Activated CD4-positive, alpha-beta T cell treated with anti-CD3 and anti-CD28 coated beads for 1 hour (primary cell): ENCODE data around the gene PATZ1.

Source experiments
- DNase-seq: peaks from one replicate; pipeline ENCODE4 v3.0.0-alpha.2; 2020

PATZ1 gene

DNA sequence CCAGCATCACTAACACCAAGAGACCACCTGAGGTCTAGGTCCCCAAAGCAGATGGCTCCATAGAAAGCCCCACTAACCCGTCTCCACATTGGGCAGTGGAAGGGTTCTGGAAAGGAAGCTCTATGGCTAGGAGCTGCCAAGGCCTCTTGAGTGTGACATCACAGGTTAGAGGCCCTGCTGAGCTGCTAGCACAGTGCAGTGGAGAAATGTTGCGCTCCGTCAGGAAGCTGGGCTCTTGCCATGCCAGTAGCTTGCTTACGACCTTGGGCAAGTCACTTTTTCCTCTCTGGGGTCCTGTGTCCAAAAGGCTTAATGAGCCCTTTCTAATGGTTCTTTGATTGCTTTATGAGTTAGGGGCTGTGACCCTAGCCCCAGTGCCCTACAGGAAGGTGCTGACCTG is 64.4 kb downstream of the PATZ1 start:
- DNase-seq: no peak

DNA sequence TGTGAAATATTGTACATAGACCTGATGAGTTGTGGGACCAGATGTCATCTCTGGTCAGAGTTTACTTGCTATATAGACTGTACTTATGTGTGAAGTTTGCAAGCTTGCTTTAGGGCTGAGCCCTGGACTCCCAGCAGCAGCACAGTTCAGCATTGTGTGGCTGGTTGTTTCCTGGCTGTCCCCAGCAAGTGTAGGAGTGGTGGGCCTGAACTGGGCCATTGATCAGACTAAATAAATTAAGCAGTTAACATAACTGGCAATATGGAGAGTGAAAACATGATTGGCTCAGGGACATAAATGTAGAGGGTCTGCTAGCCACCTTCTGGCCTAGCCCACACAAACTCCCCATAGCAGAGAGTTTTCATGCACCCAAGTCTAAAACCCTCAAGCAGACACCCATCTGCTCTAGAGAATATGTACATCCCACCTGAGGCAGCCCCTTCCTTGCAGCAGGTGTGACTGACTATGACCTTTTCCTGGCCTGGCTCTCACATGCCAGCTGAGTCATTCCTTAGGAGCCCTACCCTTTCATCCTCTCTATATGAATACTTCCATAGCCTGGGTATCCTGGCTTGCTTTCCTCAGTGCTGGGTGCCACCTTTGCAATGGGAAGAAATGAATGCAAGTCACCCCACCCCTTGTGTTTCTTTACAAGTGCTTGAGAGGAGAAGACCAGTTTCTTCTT is 66.2 kb downstream of the PATZ1 start:
- no peak for DNase-seq

DNA sequence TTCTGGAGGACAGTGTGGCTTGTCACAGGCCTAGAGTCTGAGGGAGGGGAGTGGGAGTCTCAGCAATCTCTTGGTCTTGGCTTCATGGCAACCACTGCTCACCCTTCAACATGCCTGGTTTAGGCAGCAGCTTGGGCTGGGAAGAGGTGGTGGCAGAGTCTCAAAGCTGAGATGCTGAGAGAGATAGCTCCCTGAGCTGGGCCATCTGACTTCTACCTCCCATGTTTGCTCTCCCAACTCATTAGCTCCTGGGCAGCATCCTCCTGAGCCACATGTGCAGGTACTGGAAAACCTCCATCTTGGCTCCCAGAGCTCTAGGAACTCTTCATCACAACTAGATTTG is 66.8 kb downstream of the PATZ1 start:
- no peak for DNase-seq

DNA sequence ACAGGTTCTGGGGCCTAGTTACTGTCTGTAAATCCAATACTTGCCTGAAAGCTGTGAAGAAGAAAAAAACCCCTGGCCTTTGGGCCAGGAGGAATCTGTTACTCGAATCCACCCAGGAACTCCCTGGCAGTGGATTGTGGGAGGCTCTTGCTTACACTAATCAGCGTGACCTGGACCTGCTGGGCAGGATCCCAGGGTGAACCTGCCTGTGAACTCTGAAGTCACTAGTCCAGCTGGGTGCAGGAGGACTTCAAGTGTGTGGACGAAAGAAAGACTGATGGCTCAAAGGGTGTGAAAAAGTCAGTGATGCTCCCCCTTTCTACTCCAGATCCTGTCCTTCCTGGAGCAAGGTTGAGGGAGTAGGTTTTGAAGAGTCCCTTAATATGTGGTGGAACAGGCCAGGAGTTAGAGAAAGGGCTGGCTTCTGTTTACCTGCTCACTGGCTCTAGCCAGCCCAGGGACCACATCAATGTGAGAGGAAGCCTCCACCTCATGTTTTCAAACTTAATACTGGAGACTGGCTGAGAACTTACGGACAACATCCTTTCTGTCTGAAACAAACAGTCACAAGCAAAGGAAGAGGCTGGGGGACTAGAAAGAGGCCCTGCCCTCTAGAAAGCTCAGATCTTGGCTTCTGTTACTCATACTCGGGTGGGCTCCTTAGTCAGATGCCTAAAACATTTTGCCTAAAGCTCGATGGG is 67.4 kb downstream of the PATZ1 start:
- DNase-seq: no peak

DNA sequence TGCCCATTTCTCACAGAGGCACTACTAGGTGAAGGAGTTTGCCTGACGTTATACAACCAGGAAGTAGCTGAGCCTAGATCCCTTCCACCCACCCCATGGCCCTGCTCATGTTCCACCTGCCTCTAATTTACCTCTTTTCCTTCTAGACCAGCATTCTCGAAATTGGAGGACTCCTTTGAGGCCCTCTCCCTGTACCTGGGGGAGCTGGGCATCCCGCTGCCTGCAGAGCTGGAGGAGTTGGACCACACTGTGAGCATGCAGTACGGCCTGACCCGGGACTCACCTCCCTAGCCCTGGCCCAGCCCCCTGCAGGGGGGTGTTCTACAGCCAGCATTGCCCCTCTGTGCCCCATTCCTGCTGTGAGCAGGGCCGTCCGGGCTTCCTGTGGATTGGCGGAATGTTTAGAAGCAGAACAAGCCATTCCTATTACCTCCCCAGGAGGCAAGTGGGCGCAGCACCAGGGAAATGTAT is 68.0 kb downstream of the PATZ1 start:
- no peak for DNase-seq

DNA sequence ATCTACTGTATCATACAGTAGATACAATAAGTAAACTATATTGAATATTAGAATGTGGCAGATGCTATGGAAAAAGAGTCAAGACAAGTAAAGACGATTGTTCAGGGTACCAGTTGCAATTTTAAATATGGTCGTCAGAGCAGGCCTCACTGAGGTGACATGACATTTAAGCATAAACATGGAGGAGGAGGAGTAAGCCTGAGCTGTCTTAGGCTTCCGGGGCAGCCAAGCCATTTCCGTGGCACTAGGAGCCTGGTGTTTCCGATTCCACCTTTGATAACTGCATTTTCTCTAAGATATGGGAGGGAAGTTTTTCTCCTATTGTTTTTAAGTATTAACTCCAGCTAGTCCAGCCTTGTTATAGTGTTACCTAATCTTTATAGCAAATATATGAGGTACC is 68.4 kb downstream of the PATZ1 start:
- DNase-seq: no peak

DNA sequence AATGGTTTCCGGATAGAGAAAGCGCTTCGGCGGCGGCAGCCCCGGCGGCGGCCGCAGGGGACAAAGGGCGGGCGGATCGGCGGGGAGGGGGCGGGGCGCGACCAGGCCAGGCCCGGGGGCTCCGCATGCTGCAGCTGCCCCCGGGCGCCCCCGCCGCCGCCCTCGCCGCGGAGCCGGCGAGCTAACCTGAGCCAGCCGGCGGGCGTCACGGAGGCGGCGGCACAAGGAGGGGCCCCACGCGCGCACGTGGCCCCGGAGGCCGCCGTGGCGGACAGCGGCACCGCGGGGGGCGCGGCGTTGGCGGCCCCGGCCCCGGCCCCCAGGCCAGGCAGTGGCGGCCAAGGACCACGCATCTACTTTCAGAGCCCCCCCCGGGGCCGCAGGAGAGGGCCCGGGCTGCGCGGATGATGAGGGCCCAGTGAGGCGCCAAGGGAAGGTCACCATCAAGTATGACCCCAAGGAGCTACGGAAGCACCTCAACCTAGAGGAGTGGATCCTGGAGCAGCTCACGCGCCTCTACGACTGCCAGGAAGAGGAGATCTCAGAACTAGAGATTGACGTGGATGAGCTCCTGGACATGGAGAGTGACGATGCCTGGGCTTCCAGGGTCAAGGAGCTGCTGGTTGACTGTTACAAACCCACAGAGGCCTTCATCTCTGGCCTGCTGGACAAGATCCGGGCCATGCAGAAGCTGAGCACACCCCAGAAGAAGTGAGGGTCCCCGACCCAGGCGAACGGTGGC is 69.5 kb downstream of the PATZ1 start:
- no peak for DNase-seq
